Adrenal gland (tissue), 12 donors: ENCODE data around the gene OR13F1. TPM values are rescaled to one million over a fixed set of nuclear protein-coding genes. Genes with fewer than 3 reads are reported as not detected.

Source experiments
- DNase-seq, 7 donors: peaks; one replicate each; pipeline ENCODE4 v3.0.0-alpha.2; 2019 to 2020
- H3K27ac ChIP-seq, 5 donors: fragments of 200-600 bp; sonication (generic) in 4 of 5; 1 replicate in 3 of 5; 2 replicates in 2 of 5; pipeline versions ENCODE4 v1.5.1 to v1.8.0; 2016 to 2020; ENCODE audit warnings: mild to moderate bottlenecking in 1 of 5
- H3K27me3 ChIP-seq: fragments of 200-600 bp; 2 replicates; pipeline ENCODE4 v1.8.0; 2021
- H3K36me3 ChIP-seq, 2 donors: fragments of 200-600 bp; replicated peaks in 1 of 2; 1 replicate in 1 of 2; 2 replicates in 1 of 2; pipeline versions ENCODE4 v1.5.1 to v1.8.0; 2018 to 2022
- H3K4me1 ChIP-seq, 2 donors: fragments of 200-600 bp; replicated peaks in 1 of 2; 1 replicate in 1 of 2; 2 replicates in 1 of 2; pipeline versions ENCODE4 v1.5.1 to v1.8.0; 2018 to 2021
- H3K4me3 ChIP-seq, 4 donors: fragments of 200-600 bp; sonication (generic) in 3 of 4; one replicate each; pipeline ENCODE4 v1.5.1; 2016 to 2018
- H3K9me3 ChIP-seq, 3 donors: fragments of 200-600 bp; sonication (generic) in 1 of 3; replicated peaks in 1 of 3; 1 replicate in 2 of 3; 2 replicates in 1 of 3; pipeline versions ENCODE4 v1.5.1 to v1.8.0; 2016 to 2021
- CTCF ChIP-seq, 6 experiments: fragments of 450-650 bp in 4 of 6; fragments of 200-600 bp in 2 of 6; sonication (generic) in 1 of 6; IDR thresholded peaks; 1 replicate in 5 of 6; 2 replicates in 1 of 6; pipeline versions ENCODE4 v1.5.1 to v1.8.0; 2016 to 2021; ENCODE audit warnings: antibody characterized with exemption in 6 of 6, mild to moderate bottlenecking in 2 of 6, moderate library complexity in 1 of 6
- POLR2A ChIP-seq, 2 donors: fragments of 450-650 bp; IDR thresholded peaks; one replicate each; pipeline ENCODE4 v1.6.1; 2017; ENCODE audit warnings: antibody characterized with exemption in 2 of 2, mild to moderate bottlenecking in 2 of 2, moderate library complexity in 1 of 2
- WGBS, 4 donors: extraction: QIAGEN DNeasy Blood & Tissue Kit in 2 of 4; methylation state at CpG; one replicate each; pipeline versions ENCODE4 v1.1.5 to v1.1.7; 2013 to 2017; 5-methylcytosine and 5-hydroxymethylcytosine counted together
- intact Hi-C, 2 donors: fragments of 100-400 bp; cut with DNase I; formaldehyde crosslinking; loops; one replicate each; pipeline versions ENCODE4 v1.14.1 to v1.15.0; 2022 to 2023
- polyA plus RNA-seq, 3 donors: library from polyadenylated mRNA; stranded (reverse); fragments of 200-250 nt in 2 of 3; fragments of 350-450 nt in 1 of 3; fragmentation: Illumina TruSeq in 1 of 3; extraction: RNeasy Lipid Tissue Mini Kit (QIAGEN cat#74804) in 1 of 3; gene quantifications; one replicate each; pipeline ENCODE4 v1.2.3, GENCODE V29; 2013 to 2014
- total RNA-seq, 9 donors: library from RNA; depleted of rRNA in 4 of 9; stranded (reverse); fragments of >200 nt in 4 of 9; fragments of 120-200 nt in 1 of 9; fragmentation: NEBNext Ultra II Directional in 1 of 9; extraction: Animal tissue kit (Norgen Biotek cat#: 25700) in 1 of 9; gene quantifications; one replicate each; pipeline versions ENCODE4 v1.1.0 to v1.2.4, GENCODE V29; 2013 to 2023
- donor health status: healthy with polysubstance abuse.
- donor health status: Bipolar disorder and iron deficiency.
- donor health status: DM: yes; HTN: yes; CAD: no.
- donor health status: DM: no; HTN: no; CAD: no.
- donor health status: DM: no; HTN: no; CAD: no.
- donor health status: DM: yes; HTN: yes; CAD: no.

The OR13F1 gene
- total and polyA plus RNA-seq, 12 donors = not detected

GRCh38 chr9:104482921-104483570 is 21.0 kb upstream of the OR13F1 start:
- TF ChIP-seq POLR2A (IDR thresholded peaks at IDR 0.05) = no peak
- TF ChIP-seq CTCF (IDR thresholded peaks at IDR 0.05) = no peak
- DNase-seq = no peak

GRCh38 chr9:104485014-104485413 is 19.0 kb upstream of the OR13F1 start:
- DNase-seq = no peak
- Histone ChIP-seq H3K4me3 (no peak overlapping the region), H3K27ac (no peak overlapping the region), H3K9me3 (no peaks in the 10 kb centered on the region), H3K27me3 (no peaks in the 10 kb centered on the region), H3K4me1 (no peaks in the 10 kb centered on the region), H3K36me3 (no peaks in the 10 kb centered on the region)
- intact Hi-C loops = no loop called here
- TF ChIP-seq CTCF (IDR thresholded peaks at IDR 0.05) (no peak), POLR2A (IDR thresholded peaks at IDR 0.05) (no peak)
- 71 to 89% (median 87%) methylated on average over 2 of the region's 2 CpGs for WGBS, 4 donors

More at GRCh38 chr9:104482921-104483570, 21.0 kb upstream of the OR13F1 start:
- Histone ChIP-seq H3K27ac (no peak overlapping the region), H3K36me3 (no peaks in the 10 kb centered on the region), H3K9me3 (no peaks in the 10 kb centered on the region), H3K4me3 (no peak overlapping the region), H3K4me1 (no peaks in the 10 kb centered on the region), H3K27me3 (no peaks in the 10 kb centered on the region)
- intact Hi-C loops = no loop called here
- 65 to 78% (median 71%) methylated on average over 5 of the region's 5 CpGs for WGBS, 4 donors

- DNase-seq = no peak
- Histone ChIP-seq H3K4me1 (no peaks in the 10 kb centered on the region), H3K27me3 (no peaks in the 10 kb centered on the region), H3K27ac (no peak overlapping the region), H3K36me3 (no peaks in the 10 kb centered on the region), H3K4me3 (no peak overlapping the region), H3K9me3 (no peaks in the 10 kb centered on the region)
- 26 to 41% (median 38%) methylated on average over 3 of the region's 3 CpGs for WGBS, 4 donors
- intact Hi-C loops = no loop called here
- TF ChIP-seq POLR2A (IDR thresholded peaks at IDR 0.05) = no peak
- peak in 1 of 6 experiments; percentile 27 for TF ChIP-seq CTCF (IDR thresholded peaks at IDR 0.05)
Measured at GRCh38 chr9:104494808-104495207, 9.3 kb upstream of the OR13F1 start.

GRCh38 chr9:104503440-104503839 is 623 bp upstream of the OR13F1 start:
- intact Hi-C loops = no loop called here
- Histone ChIP-seq H3K36me3 (no peaks in the 10 kb centered on the region), H3K9me3 (no peaks in the 10 kb centered on the region), H3K4me1 (no peaks in the 10 kb centered on the region), H3K27me3 (no peaks in the 10 kb centered on the region), H3K27ac (no peak overlapping the region), H3K4me3 (no peak overlapping the region)
- no peak for DNase-seq
- no peak for TF ChIP-seq POLR2A (IDR thresholded peaks at IDR 0.05)
- no peak for TF ChIP-seq CTCF (IDR thresholded peaks at IDR 0.05)
